B cell (primary cell): Measurements from ENCODE around the gene CNGB1.

Source experiments
- EZH2 ChIP-seq: IDR thresholded peaks from 2 replicates; pipeline ENCODE4 v1.6.1; 2012; ENCODE audit warnings: borderline replicate concordance, low read depth, mild to moderate bottlenecking, moderate library complexity, low read length; ENCODE audit not compliant: insufficient read depth, poor library complexity, severe bottlenecking
- TF ChIP-seq, protein P1 (sequence below): fragments of 200-600 bp; IDR thresholded peaks from one replicate; pipeline ENCODE4 v1.8.0; 2022; ENCODE audit warnings: antibody characterized with exemption, mild to moderate bottlenecking

DNA sequence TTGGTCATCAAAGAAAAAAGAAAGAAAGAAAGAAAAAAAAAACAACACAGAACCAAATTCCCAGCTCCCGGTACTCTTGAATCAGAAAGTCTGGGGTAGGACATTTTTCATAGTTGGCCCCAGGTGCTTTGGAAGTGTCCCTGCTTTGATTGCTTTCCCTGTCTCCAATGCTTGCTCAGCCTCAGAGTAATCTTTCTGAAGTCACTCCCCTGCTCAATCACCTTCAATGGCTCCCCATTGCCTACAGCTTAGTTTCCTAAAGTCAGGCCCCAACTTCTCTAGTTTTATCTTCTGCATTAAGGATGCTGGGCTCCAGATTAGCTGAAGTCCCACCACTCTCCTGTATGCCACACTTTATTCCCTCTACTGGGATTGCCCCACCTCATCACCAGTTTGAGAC is 17.1 kb downstream of the CNGB1 start:
- TF ChIP-seq, protein P1, sequence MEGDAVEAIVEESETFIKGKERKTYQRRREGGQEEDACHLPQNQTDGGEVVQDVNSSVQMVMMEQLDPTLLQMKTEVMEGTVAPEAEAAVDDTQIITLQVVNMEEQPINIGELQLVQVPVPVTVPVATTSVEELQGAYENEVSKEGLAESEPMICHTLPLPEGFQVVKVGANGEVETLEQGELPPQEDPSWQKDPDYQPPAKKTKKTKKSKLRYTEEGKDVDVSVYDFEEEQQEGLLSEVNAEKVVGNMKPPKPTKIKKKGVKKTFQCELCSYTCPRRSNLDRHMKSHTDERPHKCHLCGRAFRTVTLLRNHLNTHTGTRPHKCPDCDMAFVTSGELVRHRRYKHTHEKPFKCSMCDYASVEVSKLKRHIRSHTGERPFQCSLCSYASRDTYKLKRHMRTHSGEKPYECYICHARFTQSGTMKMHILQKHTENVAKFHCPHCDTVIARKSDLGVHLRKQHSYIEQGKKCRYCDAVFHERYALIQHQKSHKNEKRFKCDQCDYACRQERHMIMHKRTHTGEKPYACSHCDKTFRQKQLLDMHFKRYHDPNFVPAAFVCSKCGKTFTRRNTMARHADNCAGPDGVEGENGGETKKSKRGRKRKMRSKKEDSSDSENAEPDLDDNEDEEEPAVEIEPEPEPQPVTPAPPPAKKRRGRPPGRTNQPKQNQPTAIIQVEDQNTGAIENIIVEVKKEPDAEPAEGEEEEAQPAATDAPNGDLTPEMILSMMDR = no peak
- TF ChIP-seq EZH2 = no peak
